HCT116 (cell line): ENCODE data around the gene EPS8. TPM values are rescaled to one million over a fixed set of nuclear protein-coding genes. Genes with fewer than 3 reads are reported as not detected.

Source experiments
- ATAC-seq: fragments of 200-7000 bp; cut with Tn5 transposase; 2 replicates; pipeline ENCODE4 v1.9.1; 2020; ENCODE audit warnings: mild to moderate bottlenecking, moderate library complexity
- BruUV-seq: library from RNA; stranded (reverse); fragments of 400-500 nt; replicated peaks from 2 replicates; lab custom pipeline; 2021; lab: Mats Ljungman, UMichigan
- CTCF ChIA-PET: fragments of 300-600 bp; sonication (Branson Sonifier 250); formaldehyde crosslinking; loops from one replicate; lab custom pipeline; 2021; ENCODE audit warnings: antibody characterized with exemption; lab: Charles Lee
- POLR2A ChIA-PET: fragments of 300-600, 350-600 bp; sonication (Branson Sonifier 250); formaldehyde crosslinking; loops from one replicate; lab custom pipeline; 2021; ENCODE audit warnings: antibody characterized with exemption; lab: Charles Lee
- RAD21 ChIA-PET, 2 experiments: fragments of 300-600 bp; sonication (Branson Sonifier 250); formaldehyde crosslinking; loops; one replicate each; lab custom pipeline; 2023; ENCODE audit warnings: low total read pairs in 2 of 2; ENCODE audit not compliant: uncharacterized antibody in 2 of 2, unreplicated experiment in 2 of 2, low non-redundant PET in 1 of 2; lab: Charles Lee
- DNase-seq: peaks from one replicate; pipeline ENCODE4 v3.0.0-alpha.2; 2010; ENCODE audit warnings: low read depth, low spot score
- H2AFZ ChIP-seq: fragments of 200-600 bp; shearing (Covaris generic), sonication (generic); 2 replicates; pipeline ENCODE4 v1.6.1; 2017; ENCODE audit warnings: low read depth, mixed run types, mixed read lengths, antibody characterized with exemption, low read length; ENCODE audit not compliant: poor library complexity, severe bottlenecking
- H3K27ac ChIP-seq: 2 replicates; pipeline ENCODE4 v1.5.1; 2012; ENCODE audit warnings: low read depth, low read length
- H3K27me3 ChIP-seq: fragments of 200-600 bp; sonication (generic); 2 replicates; pipeline ENCODE4 v1.6.1; 2016; ENCODE audit warnings: mixed run types, low read length, mixed read lengths; ENCODE audit not compliant: insufficient read depth
- H3K36me3 ChIP-seq, 2 experiments: fragments of 200-500 bp in 1 of 2; fragments of 200-600 bp in 1 of 2; sonication (Bioruptor generic) in 1 of 2; sonication (generic) in 1 of 2; 2 replicates each; pipeline versions ENCODE4 v1.5.1 to v1.6.1; 2014 to 2016; ENCODE audit warnings: low read length in 2 of 2, inconsistent platforms in 1 of 2, mixed read lengths in 1 of 2, mixed run types in 1 of 2; ENCODE audit not compliant: insufficient read depth in 2 of 2, control insufficient read depth in 1 of 2
- H3K4me1 ChIP-seq, 2 experiments: fragments of 200-600 bp in 1 of 2; sonication (generic) in 1 of 2; 2 replicates each; pipeline versions ENCODE4 v1.5.1 to v1.6.1; 2012 to 2017; ENCODE audit warnings: low read length in 2 of 2, inconsistent platforms in 1 of 2, mild to moderate bottlenecking in 1 of 2, mixed read lengths in 1 of 2, mixed run types in 1 of 2, moderate library complexity in 1 of 2; ENCODE audit not compliant: insufficient read depth in 2 of 2, control insufficient read depth in 1 of 2
- H3K4me2 ChIP-seq: fragments of 200-600 bp; sonication (generic); 2 replicates; pipeline ENCODE4 v1.6.1; 2017; ENCODE audit warnings: mixed run types, low read length, mixed read lengths
- H3K4me3 ChIP-seq, 2 experiments: fragments of 200-600 bp in 1 of 2; sonication (generic) in 1 of 2; replicated peaks in 1 of 2; 2 replicates each; pipeline ENCODE4 v1.5.1; 2011 to 2016; ENCODE audit warnings: low read length in 2 of 2, control low read depth in 1 of 2, low read depth in 1 of 2, mild to moderate bottlenecking in 1 of 2, mixed read lengths in 1 of 2, mixed run types in 1 of 2
- H3K79me2 ChIP-seq: fragments of 200-600 bp; sonication (generic); 2 replicates; pipeline ENCODE4 v1.6.1; 2017; ENCODE audit warnings: mild to moderate bottlenecking, mixed run types, low read length, moderate library complexity, mixed read lengths; ENCODE audit not compliant: insufficient read depth
- H3K9ac ChIP-seq: fragments of 200-600 bp; sonication (generic); 2 replicates; pipeline ENCODE4 v1.6.1; 2016; ENCODE audit warnings: low read length, mixed read lengths
- H3K9me2 ChIP-seq: fragments of 200-600 bp; sonication (generic), shearing (Covaris generic); 2 replicates; pipeline ENCODE4 v1.6.1; 2017; ENCODE audit warnings: mixed run types, mild to moderate bottlenecking, moderate library complexity; ENCODE audit not compliant: insufficient read depth
- H3K9me3 ChIP-seq, 2 experiments: fragments of 200-500 bp in 1 of 2; fragments of 200-600 bp in 1 of 2; sonication (Bioruptor generic) in 1 of 2; sonication (generic) in 1 of 2; 2 replicates each; pipeline ENCODE4 v1.6.1; 2014 to 2017; ENCODE audit warnings: low read length in 2 of 2, mixed read lengths in 2 of 2, inconsistent platforms in 1 of 2, low read depth in 1 of 2, mild to moderate bottlenecking in 1 of 2, mixed run types in 1 of 2, moderate library complexity in 1 of 2; ENCODE audit not compliant: control insufficient read depth in 1 of 2, insufficient read depth in 1 of 2
- H4K20me1 ChIP-seq: fragments of 200-600 bp; sonication (generic), shearing (Covaris generic); 2 replicates; pipeline ENCODE4 v1.6.1; 2017; ENCODE audit warnings: mixed run types, mild to moderate bottlenecking, moderate library complexity; ENCODE audit not compliant: insufficient read depth
- MAX ChIP-seq: IDR thresholded peaks from 2 replicates; pipeline ENCODE4 v1.6.1; 2012
- RAD21 ChIP-seq: IDR thresholded peaks from 2 replicates; pipeline ENCODE4 v1.6.1; 2012; ENCODE audit warnings: low read depth, mild to moderate bottlenecking
- SIN3A ChIP-seq: IDR thresholded peaks from 2 replicates; pipeline ENCODE4 v1.6.1; 2012; ENCODE audit warnings: low read depth
- intact Hi-C: fragments of 100-400 bp; cut with micrococcal nuclease; formaldehyde crosslinking; loops from 2 replicates; pipeline ENCODE4 v1.10.0; 2022
- total RNA-seq: library from RNA; stranded (reverse); gene quantifications from one replicate; pipeline ENCODE4 v1.2.1, GENCODE V29; 2021; ENCODE audit not compliant: unreplicated experiment

Gene EPS8
- total RNA-seq, 1 experiment from 2014 or later: 49.9 TPM

DNA sequence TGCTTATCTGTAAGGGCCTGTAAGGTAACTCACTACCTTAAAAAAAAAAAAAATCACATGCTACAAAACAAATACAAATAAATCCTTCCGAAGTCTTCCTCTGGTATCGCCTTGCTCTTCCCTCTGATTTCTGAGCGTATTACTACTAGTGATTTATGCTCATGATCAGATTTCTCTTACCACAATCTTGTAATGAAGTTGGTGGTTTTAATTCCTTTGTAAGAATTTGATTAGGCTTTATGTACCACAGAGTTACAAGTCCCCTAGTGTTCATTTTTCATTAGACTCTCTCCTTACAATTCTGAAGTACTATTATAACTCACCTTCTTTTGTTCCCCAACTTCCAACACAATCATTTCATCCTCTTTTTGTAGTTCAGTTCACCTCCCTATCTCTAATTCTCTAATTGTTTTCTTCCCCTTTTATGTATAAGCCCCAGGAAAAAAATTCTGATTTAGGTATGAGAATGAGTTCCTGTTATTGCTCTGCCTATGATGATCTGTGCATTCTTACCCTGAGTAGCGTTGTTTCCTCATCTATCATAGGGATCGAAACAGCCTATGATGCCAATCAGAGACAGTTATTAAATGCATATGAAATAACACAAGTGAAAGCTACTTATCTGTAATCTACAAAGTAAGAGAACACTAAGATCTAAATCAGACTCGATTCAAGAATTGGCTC is 81.5 kb downstream of the EPS8 start:
- ATAC-seq (no peak), DNase-seq (no peak)
- 0 out of 2 replicates have a peak overlapping the region, but pooled peaks have one; percentile 47 for H3K4me2 ChIP-seq
- ChIA-PET CTCF (no interaction called here), POLR2A (interaction anchor here (4.3 kb wide), 1 partner anchor 19 kb away, joined by 25 read pairs; no protein-coding TSS in a partner anchor), RAD21 (no interaction called here)
- H4K20me1 ChIP-seq: no peaks in the 10 kb centered on the region
- H2AFZ ChIP-seq: no peak overlapping the region
- intact Hi-C loops: no loop called here
- H3K9me2 ChIP-seq: no peaks in the 10 kb centered on the region; the same call in 1 of the 2 replicates
- no peak overlapping the region for H3K9ac ChIP-seq
- BruUV-seq: no TSS peak
- no peak overlapping the region for H3K4me3 ChIP-seq
- peak overlapping the region; percentile 9; the same call in 1 of the 2 replicates for H3K27ac ChIP-seq
- H3K4me1 ChIP-seq: peaks cover 47 to 62% of the 10 kb centered on the region in 2 experiments
- no peaks in the 10 kb centered on the region for H3K27me3 ChIP-seq
- TF ChIP-seq RAD21 (peak; percentile 3; the same call in 1 of the 2 replicates), SIN3A (no peak)
- peaks cover 65% of the 10 kb centered on the region for H3K79me2 ChIP-seq
- no peaks in the 10 kb centered on the region for H3K36me3 ChIP-seq
- no peaks in the 10 kb centered on the region for H3K9me3 ChIP-seq

GRCh38 chr12:15706010-15706676 is 83.0 kb downstream of the EPS8 start:
- ChIA-PET RAD21 (no interaction called here), POLR2A (interaction anchor here (4.3 kb wide), 1 partner anchor 17 kb away, joined by 25 read pairs; no protein-coding TSS in a partner anchor), CTCF (interaction anchor here (1.6 kb wide), 1 partner anchor 66 kb away, joined by 4 read pairs; no protein-coding TSS in a partner anchor)
- H2AFZ ChIP-seq: no peak overlapping the region
- H3K9me2 ChIP-seq: no peaks in the 10 kb centered on the region; the same call in 1 of the 2 replicates
- no peak for DNase-seq
- H3K9me3 ChIP-seq: no peaks in the 10 kb centered on the region
- peaks cover 58% of the 10 kb centered on the region for H3K79me2 ChIP-seq
- peak; percentile 51; the same call in 1 of the 2 replicates for TF ChIP-seq MAX
- no peak for TF ChIP-seq RAD21
- no peaks in the 10 kb centered on the region for H4K20me1 ChIP-seq
- H3K9ac ChIP-seq: no peak overlapping the region
- no peaks in the 10 kb centered on the region for H3K36me3 ChIP-seq
- ATAC-seq: peak; percentile 79
- no peak overlapping the region for H3K4me3 ChIP-seq
- no peak overlapping the region for H3K27ac ChIP-seq
- BruUV-seq: no TSS peak
- no peaks in the 10 kb centered on the region for H3K27me3 ChIP-seq
- intact Hi-C loops: no loop called here
- peak overlapping the region; percentile 47 for H3K4me2 ChIP-seq
- H3K4me1 ChIP-seq: peaks cover 59 to 74% of the 10 kb centered on the region in 2 experiments
